Activated CD8-positive, alpha-beta memory T cell treated with anti-CD3 and anti-CD28 coated beads for 48 hours (primary cell): ENCODE results near the gene RBM19.
"Not testable (repeated sequence)": the region's sequence is repeated elsewhere in the genome, so short reads cannot be mapped to it uniquely, and the experiment has no call there.

ENCODE experiments used
- DNase-seq, 3 experiments: peaks; one replicate each; pipeline ENCODE4 v3.0.0-alpha.2; 2020; ENCODE audit warnings: low read depth in 2 of 3, low spot score in 2 of 3

RBM19 gene

DNA sequence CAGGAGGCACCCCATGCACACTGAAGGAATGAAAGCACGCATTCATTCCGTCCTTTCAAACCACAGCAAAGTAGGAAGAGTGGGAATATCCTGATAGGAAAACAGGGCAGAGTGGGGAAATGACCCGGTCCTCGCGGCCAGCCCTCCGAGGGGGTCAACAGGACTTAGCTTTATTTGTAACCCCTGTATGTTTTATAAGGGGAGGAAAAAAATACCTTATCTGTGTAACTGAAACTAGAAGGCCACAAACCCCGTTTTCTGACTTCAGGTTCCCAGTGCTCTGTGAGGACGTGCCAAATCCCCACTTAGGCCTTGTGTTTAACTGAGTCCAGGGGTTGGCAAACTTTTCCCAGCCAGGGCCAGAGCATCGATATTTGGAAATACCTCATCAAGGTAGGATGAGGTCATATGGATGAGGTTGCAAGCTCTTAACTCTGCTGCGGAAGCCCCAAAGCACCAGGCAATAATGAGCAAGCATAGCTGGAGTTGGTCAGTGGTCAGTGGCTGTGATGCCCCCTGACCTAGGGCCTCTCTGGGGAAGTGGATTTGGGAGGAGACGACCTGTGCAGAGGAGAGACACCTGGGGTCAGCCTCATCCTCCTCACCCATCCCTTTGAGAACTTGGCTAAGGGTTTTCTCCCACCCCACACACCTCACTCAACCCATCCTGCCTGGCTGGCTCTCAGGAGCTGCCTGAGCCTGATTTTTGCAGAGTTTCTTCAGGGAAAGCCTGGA lies 58.5 kb downstream of the RBM19 start:
- DNase-seq: no peak

DNA sequence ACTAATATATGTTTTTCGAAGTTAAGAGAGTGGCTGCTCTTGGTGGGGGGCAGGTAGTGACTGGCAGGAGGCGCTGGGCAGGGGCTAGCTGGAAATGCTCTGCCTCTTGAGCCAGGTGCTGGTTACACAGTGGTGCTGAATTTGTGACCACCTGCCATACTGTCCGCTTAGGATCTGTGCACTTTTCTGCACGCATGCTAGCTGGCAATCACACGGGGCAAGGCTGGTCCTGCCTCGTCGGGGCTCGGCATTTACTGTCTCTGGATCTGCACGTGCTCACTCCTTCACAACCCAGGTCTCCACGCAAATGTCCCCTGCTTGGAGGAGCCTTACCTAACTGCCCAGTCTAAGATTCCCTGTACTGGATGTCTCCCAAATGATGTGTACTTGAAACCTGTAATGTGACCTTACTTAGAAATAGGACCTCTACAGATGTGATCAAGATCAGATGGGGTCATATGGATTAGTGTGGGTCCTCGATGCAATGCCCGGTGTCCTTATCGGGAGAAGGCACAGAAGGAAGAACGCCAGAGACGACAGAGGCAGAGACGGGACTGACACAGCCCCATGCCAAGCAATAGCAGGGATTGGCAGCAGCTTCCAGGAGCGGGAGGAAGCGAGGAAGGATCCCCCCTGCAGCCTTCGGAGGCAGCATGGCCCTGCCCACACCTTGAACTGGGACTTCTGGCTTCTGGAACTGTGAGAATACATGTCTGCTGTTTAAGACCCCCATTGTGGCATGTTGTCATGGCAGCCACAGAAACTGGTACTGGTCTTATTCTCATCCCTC lies 59.5 kb downstream of the RBM19 start:
- no peak for DNase-seq

DNA sequence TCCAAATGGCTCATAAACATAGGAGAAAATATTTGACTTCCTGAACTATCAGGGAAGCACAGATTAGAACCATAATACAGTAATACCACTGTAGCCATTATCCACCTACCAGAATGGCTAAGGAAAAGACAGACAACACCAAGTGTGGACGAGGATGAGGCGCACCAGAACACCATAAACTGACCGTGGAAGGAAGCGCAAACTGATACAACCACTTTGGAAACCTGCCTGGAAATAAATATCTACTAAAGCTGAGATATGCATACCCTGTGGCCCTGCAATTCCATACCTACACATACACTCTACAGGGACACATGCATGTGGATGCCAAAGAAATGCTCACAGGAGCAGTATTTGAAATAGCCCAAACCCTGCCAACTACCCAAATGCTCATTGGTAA lies 60.3 kb downstream of the RBM19 start:
- DNase-seq: no peak

DNA sequence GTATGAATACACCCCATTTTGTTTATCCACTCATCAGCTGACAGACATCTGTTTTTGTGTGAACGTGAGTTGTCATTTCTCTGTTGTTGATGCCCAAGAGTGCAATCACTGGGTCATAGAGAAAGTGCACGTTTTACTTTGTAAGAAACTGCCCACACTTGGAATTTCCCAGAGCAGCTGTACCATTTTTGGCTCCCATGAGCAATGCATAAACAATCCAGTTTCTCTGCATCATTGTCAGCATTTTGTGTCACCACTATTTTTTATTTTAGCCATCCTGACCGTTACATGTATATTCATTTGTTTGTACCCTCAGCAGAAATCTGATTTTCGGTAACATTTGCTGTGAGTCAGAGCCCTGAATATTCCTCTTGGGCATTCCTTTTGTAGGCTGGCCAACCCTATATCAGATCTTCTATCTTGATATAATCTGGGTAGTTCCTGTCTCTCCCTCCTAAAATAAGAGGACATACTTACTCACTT lies 62.7 kb downstream of the RBM19 start:
- DNase-seq: no peak

DNA sequence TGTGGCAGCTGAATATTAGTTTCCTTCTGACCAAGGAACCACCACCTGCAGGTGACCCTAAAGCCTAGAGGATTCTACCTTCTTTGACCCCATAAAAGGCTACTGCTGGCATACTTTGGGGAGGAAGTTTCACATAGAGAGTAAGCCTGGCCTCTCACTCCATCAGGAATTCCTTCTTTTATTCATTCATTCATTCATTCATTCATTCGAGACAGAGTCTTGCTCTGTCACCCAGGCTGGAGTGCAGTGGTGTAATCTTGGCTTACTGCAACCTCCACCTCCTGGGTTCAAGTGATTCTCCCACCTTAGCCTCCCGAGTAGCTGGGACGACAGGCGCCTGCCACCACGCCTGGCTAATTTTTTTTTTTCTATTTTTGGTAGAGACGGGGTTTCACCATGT lies 64.8 kb downstream of the RBM19 start:
- not testable (repeated sequence) for DNase-seq

DNA sequence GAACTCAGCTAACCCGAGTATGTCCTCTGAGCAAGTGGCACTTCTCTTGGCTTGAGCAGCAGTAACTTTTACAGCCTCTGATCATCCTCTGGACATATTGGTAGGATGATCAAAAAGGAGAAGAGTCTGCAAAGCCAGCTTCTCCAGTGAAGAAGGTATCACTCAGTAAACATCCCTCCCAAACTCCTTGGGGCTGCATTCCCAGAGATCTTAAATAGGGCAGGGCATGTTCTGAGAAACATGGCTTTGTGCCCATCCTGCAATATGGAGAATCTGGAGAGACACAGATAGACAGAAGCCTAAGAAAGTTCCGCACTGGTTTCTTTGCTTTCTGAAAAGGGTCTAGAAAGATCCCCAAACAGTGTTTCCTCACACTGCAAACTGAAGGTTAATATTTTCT lies 65.4 kb downstream of the RBM19 start:
- DNase-seq: no peak

DNA sequence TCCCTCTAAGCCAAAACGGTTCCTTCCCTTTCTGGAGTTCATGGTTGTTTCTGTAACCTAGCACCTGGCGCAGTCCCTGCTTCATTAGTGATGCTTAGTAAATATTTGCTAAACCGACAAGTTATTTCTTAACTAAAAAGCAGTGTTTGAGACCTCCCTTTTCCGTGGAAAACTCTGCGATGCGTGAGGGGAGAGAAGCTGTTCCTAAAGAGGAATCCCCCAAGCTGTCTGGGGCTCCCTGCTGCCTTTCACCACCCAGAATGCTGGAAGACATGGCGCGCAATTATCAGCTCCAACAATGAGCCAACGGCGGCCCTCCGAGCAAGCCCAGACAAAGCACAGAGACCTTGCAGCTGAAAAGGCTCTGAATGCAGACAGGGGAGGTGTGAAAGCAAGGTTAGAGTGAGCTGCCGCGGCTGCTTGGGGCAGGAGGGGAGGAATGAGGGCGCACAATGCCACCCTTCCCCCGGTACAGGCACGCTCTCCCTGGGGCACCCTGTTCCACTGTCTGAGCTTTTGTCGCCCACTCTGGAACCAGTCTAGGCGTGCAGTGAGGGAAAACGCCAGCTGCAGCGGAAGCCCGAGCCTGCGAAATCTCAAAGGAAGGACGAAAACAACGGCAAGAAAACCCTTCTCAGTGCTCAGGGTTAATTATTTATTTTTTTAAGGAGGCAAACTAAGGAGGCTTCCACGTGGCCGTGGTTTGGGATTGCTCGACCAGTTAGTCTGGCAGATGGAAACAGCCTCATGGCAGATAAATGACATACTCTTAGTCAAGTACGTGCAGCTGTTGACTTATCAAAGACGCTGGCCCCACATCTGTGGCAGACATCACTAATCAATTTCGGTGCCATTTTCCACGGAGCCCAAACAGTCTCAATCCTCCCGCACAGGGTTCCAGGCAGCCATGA lies 66.3 kb downstream of the RBM19 start:
- DNase-seq: no peak

DNA sequence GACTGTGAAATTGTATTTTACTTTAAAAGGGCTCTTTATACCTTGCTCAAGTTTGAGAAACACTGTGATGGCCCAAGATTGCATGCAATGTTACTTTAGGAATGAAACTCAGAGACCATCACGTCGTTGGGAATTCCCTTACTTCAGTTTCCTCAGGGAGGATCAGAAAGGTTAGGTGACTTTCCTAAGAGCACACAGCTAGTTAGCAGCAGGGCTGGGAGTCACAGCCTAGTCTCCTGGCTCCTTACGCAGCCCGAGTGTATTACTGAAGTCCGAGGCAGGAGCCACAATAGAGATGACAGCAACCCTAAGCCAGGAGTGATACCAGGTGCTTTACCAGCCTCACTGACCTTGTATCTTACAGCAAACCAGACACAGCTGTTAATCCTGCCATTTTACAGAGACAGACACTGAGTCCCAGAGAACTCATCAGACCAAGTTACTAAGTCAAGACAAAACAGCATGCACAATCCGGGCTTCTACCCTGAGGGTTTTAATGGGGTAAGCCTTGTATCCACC lies 67.0 kb downstream of the RBM19 start:
- DNase-seq: no peak

DNA sequence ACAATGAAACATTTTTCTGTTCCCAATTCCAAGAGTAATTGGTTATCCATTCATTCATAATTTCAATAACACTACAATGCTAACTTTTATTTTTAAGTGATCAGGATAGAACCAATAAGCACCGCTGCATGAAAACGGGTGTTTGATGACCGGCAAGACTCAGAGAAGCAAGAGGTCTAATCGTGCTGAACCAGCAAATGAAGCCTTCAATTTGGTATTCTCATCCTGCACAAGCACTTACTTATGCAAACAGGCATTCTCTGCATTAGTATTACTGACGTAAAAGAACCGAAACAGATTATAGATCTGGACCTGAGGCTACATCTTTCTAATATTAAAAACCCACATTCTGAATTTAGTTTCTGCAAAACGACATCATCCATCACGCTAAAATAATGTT lies 67.7 kb downstream of the RBM19 start:
- DNase-seq: no peak

DNA sequence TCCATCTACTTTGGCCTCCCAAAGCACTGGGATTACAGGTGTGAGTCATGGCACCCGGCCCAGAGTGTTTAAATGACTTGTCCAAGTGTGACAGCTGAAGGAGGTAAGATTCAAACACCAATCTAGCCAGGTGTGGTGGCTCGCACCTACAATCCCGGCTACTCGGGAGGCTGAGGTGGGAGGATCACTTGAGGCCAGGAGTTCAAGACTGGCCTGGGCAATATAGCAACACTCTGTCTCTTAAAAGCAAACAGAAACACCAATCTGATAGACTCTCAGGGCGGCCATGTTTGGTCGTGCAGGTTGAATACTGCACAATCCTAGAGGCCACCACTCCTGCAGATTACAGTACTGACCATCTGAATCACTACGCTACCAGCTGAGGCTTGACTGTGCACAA lies 68.7 kb downstream of the RBM19 start:
- no peak for DNase-seq

DNA sequence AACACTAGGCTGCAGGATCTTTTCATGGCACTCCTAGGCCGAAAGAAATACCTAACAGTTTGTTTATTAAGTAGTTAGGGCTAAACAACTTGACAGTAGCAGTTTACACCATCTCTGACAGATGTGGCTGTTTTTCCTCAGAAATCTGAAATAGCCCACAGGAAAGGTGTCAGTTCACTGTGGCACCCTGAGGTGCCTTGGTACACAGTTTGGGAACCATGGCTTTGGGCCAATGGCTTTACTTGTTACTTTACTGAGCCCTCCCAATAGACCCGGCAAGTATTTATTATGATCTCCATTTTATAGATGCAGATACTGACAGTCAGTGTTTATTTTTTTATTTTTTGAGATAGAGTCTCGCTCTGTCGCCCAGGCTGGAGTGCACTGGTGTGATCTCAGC lies 69.3 kb downstream of the RBM19 start:
- DNase-seq: no peak

DNA sequence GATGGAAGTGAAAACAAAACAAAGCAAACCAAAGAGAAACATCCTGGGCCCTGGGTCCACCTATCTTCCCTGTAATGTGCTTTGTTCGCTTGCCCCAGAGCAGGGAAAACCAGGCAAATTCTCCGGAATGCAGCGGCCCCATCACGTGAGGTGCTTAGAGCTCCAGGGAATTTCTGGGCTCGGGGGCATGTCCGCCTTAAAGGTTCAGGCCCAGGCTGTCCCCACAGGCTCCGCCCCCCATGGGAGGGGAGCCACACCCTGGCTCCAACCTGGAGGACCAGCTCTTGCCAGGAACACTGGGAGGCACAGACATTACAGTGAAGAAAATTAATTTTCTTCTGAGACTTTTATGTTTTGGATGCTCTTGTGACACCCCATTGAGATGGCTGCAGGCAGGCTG lies 69.9 kb downstream of the RBM19 start:
- no peak for DNase-seq

DNA sequence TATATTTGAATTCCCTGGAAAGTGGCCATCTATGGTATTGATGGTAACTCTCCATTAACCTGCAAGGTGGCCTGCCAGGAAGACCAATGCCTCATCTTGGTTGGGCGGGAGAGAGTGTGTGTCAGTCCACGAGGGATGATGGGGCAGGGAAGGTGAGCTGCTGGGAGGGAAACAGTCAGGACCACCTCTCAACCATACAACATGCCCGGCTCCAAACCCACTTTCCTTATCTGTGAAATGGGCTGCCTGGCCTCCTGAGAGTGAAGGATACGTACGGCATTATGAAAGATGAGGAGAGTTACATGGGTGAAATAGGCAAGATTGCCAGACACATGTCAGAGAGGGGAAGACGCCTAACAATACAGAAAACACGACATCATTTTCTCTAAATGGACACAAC lies 70.9 kb downstream of the RBM19 start:
- no peak for DNase-seq

DNA sequence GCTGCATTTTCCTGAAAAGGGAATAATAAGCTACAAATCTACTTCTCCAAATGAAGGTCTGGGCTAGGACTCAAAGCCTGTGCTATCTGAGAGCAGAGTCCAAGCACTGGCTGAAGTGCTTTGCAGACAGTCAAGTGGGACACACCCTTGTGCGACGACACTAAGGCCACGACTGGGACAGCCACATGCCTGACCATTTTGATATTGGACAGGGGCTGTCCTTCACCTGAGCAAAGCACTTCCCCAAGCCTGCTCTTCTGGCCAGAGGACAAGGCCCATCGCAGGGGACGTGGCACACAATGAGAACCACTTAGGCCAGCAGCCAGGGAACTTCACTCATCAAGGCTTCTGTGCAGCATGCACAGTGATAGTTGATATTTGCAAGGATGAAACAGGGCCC lies 71.4 kb downstream of the RBM19 start:
- DNase-seq: no peak

DNA sequence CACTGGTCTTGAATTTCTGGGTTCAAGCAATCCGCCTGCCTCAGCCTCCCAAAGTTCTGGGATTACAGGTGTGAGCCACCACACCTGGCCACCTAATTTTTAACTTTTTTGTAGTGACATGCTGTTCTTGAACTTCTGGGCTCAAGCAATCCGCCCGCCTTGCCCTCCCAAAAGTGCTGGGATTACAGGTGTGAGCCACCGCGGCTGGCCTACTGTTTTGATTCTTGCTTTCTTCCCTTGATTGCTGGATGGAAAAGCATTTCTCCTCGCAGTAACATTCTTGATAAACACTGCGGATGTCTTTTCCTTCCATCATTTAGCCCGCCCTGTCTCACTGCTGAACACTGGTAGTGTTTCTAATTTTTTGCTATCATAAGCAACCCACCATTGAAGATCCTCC lies 72.9 kb downstream of the RBM19 start:
- no peak for DNase-seq

DNA sequence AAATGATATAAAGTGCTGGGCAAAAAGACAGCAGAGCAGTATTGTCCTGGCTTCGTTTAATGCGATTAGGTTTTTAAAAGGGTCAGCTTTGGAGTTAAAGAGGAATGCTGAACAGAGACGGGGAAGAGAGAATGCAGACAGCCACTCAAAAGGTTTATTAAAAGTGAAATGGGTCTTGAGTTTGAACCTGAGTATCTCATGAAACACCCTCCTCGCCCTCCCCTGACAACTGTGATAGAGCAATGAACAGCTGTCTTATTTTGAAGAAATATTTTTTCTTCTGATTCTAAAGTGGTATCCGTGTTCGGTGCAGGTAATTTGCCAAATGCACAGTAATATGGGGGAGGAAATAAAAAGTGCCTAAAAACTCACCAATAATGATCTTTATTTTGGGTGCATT lies 73.6 kb downstream of the RBM19 start:
- no peak for DNase-seq

DNA sequence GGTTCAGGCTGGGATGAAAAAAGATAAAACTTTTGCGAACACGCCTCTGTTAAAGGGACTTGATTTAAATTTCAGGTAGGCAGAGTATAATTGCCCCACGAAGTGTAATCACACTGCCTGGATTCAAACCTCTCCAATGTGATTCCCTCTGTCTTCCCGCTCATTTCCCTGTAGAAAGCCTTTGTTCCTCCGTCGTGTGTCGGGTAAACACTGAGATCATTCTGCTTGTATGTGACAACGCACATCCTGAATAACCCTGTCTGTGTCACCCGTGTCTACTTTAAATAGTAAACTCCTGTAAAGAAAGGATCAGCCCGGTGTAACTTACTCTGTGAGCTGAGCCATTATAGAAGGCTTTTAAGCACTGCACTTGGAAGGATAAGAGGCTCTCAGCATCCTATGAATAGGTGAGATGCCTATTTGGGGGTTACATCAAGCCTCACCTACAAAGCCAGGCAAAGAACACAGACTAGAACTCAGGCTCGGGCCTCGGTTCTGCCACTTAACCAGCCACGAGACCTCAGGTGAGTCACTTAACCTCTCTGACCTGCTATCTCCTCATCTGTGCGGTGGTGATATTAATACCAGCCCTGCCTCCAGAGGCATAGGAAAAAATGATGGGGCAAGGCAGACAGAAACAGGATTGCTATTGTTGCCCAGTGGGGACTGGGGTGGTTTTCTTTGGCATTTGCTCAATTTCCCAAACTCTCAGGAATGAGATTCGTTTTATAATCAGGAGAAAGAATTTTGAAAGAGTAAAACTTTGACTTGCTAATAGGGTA lies 74.2 kb downstream of the RBM19 start:
- DNase-seq: no peak

DNA sequence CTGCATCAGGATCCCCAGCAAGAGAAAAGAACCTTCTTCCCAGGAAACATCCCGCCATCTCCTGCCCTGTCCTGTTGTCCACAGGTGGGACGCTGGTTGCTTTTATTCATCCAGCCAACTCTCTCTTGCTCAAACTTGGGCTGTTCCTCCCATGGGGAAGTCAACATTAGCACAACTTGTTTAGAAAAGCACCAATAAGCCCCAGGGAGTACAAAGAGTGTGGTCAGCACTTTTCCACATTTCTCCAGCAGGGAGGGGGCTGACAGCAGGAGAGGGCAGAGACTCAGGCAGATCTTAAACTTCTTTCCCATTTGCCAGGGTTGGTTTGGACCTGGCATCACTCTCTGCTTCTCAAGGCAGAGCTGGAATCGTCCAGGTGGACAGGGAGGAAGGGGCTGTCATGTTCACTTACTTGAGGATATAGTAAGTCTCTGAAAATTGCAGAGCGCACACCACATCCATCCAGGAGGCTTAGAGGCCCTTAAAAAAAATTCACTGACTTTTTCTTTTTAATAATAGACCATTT lies 74.9 kb downstream of the RBM19 start:
- DNase-seq: no peak

DNA sequence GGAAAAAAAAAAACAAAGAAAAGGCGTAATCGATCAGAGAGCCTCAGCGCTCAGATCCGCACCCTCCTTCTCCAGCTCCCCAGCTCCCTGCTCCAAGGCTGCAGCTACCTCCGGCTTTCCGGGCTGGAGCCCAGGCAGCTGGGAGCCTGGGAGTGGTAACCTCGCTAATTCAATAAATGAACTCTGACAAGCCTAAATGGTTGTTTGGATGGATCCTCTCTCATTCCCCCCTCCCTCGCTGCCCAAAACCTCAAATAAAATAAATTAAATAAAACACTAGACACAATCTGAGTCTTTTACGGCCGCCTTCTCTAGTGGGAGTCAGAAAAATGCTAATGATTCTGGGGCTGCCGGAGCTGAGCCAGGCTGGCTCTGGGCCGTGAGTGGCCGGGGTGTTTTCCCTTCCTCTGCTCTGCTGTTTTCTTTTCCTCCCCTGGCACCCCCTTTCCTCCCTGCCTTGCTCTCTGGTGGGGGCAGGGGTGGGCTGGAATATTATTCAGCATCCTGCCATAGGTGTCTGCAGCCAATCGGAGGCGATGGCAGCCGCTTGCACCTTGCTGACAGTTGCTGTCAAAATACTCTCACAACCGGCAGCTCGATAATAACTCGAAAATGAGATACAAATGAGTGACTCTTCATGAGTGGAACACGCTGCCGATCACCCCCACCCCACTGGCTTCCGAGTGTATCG lies 76.1 kb downstream of the RBM19 start:
- no peak for DNase-seq

DNA sequence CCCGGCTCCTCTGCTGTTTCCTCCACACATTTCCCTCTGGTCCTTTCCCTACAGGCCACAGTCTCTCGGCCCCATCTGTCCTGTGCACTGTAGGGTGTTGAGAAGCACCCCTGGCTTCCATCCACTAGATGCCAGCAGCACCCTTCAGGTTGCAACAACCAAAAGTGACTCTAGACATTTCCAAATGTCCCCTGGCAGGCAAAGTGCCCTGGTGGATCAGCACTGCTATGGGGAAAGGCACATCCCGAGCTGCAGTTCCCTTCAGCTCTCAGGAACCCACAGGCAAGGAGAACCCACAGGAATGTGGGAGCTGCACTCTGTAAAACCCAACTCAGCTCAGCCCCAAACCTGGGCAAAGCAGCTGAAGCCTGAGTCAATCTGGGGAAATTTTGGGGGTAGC lies 77.0 kb downstream of the RBM19 start:
- DNase-seq: no peak
